ENCODE results near the gene MX1.

DNA sequence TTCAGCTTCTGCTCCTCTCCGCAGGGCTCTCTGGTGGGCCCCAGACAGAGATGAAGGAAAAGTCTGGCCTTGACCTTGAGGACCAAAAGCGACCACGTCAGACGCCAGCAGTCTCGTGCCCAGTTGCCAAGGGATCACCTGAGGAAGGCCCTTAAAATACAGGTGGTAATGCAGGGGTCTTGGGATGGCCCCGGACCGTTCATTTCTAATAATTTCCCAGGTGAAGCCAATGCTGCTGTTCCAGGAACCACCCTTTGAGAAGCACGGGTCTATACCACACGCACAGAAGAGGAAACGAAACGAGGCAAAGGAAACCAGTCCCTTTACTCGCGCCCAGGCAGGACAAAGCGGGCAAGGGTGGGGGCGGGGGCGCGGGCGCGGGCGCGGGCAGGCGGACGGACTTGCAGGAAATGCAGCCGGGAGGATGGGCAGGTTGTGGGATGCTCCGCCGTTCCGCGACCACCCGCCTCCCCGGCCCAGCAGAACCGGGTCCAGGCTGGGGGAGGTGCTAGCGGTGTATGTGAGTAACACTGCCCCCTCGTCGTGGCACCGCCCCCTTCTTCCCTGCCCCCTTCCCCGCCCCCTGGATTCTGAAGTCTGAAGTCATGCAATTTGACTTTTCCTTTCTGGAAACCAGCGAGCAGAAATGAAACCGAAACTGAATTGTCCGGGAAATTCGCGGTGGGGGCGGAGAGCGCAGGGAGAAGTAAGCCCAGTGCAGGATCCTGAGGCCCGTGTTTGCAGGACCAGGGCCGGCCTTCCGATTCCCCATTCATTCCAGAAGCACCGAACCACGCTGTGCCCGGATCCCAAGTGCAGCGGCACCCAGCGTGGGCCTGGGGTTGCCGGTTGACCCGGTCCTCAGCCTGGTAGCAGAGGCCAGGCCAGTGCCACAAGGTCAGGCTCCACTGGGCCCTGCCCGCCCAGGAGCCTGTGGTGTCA lies 5.8 kb upstream of the MX1 start:
- no peak for TF ChIP-seq EZH2phosphoT487 (IDR thresholded peaks at IDR 0.05; ENCODE audit: borderline replicate concordance)
- TF ChIP-seq, protein P1, sequence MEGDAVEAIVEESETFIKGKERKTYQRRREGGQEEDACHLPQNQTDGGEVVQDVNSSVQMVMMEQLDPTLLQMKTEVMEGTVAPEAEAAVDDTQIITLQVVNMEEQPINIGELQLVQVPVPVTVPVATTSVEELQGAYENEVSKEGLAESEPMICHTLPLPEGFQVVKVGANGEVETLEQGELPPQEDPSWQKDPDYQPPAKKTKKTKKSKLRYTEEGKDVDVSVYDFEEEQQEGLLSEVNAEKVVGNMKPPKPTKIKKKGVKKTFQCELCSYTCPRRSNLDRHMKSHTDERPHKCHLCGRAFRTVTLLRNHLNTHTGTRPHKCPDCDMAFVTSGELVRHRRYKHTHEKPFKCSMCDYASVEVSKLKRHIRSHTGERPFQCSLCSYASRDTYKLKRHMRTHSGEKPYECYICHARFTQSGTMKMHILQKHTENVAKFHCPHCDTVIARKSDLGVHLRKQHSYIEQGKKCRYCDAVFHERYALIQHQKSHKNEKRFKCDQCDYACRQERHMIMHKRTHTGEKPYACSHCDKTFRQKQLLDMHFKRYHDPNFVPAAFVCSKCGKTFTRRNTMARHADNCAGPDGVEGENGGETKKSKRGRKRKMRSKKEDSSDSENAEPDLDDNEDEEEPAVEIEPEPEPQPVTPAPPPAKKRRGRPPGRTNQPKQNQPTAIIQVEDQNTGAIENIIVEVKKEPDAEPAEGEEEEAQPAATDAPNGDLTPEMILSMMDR (conservative IDR thresholded peaks at IDR 0.05; ENCODE audit: low read length), result no peak

Measured in Loucy (cell line).